ENCODE results near the gene C12orf56. TPM values are rescaled to one million over a fixed set of nuclear protein-coding genes. Genes with fewer than 3 reads are reported as not detected.
"Not testable (repeated sequence)": the region's sequence is repeated elsewhere in the genome, so short reads cannot be mapped to it uniquely, and the experiment has no call there.

Gene C12orf56
- total and polyA plus RNA-seq, 4 donors: 0.03 to 0.51 (median 0.12) TPM; not detected in 1

DNA sequence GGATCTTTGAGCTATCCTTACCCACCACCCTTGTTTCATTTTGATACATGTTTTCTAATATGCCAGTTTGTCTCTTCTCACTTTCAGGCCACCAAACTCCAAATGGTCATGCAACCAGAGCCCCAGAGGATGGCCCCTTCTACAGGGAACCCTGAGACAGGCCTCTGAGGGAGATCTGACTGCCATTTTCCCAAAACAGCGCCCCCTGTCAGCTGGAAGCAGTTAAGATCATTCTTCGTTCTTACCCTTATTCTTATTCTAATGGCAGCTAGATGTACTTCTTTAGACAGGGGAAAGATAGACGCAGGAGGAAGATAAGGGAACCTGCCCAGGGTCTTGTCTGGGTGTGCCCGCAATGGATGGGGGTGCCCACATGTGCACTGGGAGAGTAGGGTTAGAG, 38.4 kb downstream of the C12orf56 start:
- no peaks in the 10 kb centered on the region for H3K4me1 ChIP-seq (ENCODE audit: control insufficient read depth in 5 of 5, insufficient read depth in 5 of 5, low read length in 5 of 5)
- peaks cover 0 to 6% (median 1%) of the 10 kb centered on the region in 4 donors for H3K9me3 ChIP-seq (ENCODE audit: control insufficient read depth in 4 of 4, insufficient read depth in 3 of 4, low read length in 3 of 4)
- no peaks in the 10 kb centered on the region for H3K36me3 ChIP-seq (ENCODE audit: control insufficient read depth in 4 of 4, insufficient read depth in 4 of 4, low read length in 4 of 4)
- ATAC-seq (ENCODE audit: insufficient read depth, low FRiP score) (no peak), DNase-seq (no peak)
- H3K9ac ChIP-seq (ENCODE audit: insufficient read depth in 1 of 2, low read length in 2 of 2): no peak overlapping the region
- TF ChIP-seq, protein P1, sequence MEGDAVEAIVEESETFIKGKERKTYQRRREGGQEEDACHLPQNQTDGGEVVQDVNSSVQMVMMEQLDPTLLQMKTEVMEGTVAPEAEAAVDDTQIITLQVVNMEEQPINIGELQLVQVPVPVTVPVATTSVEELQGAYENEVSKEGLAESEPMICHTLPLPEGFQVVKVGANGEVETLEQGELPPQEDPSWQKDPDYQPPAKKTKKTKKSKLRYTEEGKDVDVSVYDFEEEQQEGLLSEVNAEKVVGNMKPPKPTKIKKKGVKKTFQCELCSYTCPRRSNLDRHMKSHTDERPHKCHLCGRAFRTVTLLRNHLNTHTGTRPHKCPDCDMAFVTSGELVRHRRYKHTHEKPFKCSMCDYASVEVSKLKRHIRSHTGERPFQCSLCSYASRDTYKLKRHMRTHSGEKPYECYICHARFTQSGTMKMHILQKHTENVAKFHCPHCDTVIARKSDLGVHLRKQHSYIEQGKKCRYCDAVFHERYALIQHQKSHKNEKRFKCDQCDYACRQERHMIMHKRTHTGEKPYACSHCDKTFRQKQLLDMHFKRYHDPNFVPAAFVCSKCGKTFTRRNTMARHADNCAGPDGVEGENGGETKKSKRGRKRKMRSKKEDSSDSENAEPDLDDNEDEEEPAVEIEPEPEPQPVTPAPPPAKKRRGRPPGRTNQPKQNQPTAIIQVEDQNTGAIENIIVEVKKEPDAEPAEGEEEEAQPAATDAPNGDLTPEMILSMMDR (IDR thresholded peaks at IDR 0.05; ENCODE audit: control extremely low read depth, extremely low read depth): no peak
- H3K27ac ChIP-seq (ENCODE audit: low read depth in 1 of 2, low read length in 1 of 2): no peak overlapping the region
- no peak overlapping the region for H3K4me3 ChIP-seq
- 79 to 87% methylated on average over 4 of the region's 4 CpGs for WGBS, 2 donors
- no peaks in the 10 kb centered on the region for H3K27me3 ChIP-seq (ENCODE audit: control insufficient read depth in 3 of 3, insufficient read depth in 3 of 3, low read length in 2 of 3)

DNA sequence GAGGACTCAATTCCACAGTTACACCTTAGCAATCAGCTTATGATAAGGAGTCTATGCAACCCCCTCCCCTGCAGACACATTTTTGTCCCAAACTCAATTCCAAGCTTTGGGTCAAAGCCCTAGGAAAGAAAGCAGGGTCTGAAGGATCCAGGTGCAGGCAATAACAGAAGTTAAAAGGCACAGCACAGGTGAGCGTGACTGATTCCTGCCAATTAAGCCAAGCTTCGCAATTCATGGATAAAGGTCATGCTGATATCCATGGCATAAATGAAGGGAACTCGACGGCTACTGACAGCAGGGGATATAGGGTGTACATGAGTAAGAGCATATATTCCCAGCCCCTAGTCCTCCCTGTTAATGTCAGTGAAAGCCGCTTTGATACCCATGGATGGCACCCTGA, 39.3 kb downstream of the C12orf56 start:
- H3K27me3 ChIP-seq (ENCODE audit: control insufficient read depth in 3 of 3, insufficient read depth in 3 of 3, low read length in 2 of 3): no peaks in the 10 kb centered on the region
- H3K9ac ChIP-seq (ENCODE audit: insufficient read depth in 1 of 2, low read length in 2 of 2): no peak overlapping the region
- ATAC-seq (ENCODE audit: insufficient read depth, low FRiP score) (no peak), DNase-seq (no peak)
- peaks cover 0 to 6% (median 1%) of the 10 kb centered on the region in 4 donors for H3K9me3 ChIP-seq (ENCODE audit: control insufficient read depth in 4 of 4, insufficient read depth in 3 of 4, low read length in 3 of 4)
- H3K27ac ChIP-seq (ENCODE audit: low read depth in 1 of 2, low read length in 1 of 2): no peak overlapping the region
- no peaks in the 10 kb centered on the region for H3K4me1 ChIP-seq (ENCODE audit: control insufficient read depth in 5 of 5, insufficient read depth in 5 of 5, low read length in 5 of 5)
- no peak overlapping the region for H3K4me3 ChIP-seq
- no peaks in the 10 kb centered on the region for H3K36me3 ChIP-seq (ENCODE audit: control insufficient read depth in 4 of 4, insufficient read depth in 4 of 4, low read length in 4 of 4)
- TF ChIP-seq, protein P1 (IDR thresholded peaks at IDR 0.05; ENCODE audit: control extremely low read depth, extremely low read depth): no peak
- WGBS, 2 donors: 96 to 98% methylated on average over 5 of the region's 5 CpGs

DNA sequence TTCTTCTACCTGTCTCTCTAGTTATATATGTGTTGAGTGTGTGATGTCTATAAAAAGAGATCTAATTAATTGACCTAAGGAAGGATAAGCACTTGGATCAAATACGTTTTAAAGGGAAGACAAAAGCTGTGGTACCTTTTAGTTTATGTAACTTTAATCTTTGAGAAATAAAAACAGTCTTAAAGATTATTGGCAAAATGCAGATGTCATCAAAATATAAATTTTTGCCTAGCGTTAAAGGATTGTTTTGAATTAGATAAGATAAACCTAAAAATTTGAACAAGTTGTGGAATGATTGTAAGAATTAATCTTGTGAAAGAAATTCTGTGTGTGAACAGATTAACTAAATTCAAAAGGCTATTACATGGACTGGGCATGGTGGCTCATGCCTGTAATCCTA, 42.9 kb downstream of the C12orf56 start:
- Histone ChIP-seq H3K9me3 (ENCODE audit: control insufficient read depth in 4 of 4, insufficient read depth in 3 of 4, low read length in 3 of 4) (peaks cover 0 to 6% (median 1%) of the 10 kb centered on the region in 4 donors), H3K4me1 (ENCODE audit: control insufficient read depth in 5 of 5, insufficient read depth in 5 of 5, low read length in 5 of 5) (no peaks in the 10 kb centered on the region), H3K27ac (ENCODE audit: low read depth in 1 of 2, low read length in 1 of 2) (no peak overlapping the region), H3K36me3 (ENCODE audit: control insufficient read depth in 4 of 4, insufficient read depth in 4 of 4, low read length in 4 of 4) (no peaks in the 10 kb centered on the region), H3K27me3 (ENCODE audit: control insufficient read depth in 3 of 3, insufficient read depth in 3 of 3, low read length in 2 of 3) (no peaks in the 10 kb centered on the region), H3K4me3 (no peak overlapping the region), H3K9ac (ENCODE audit: insufficient read depth in 1 of 2, low read length in 2 of 2) (no peak overlapping the region)
- TF ChIP-seq, protein P1 (IDR thresholded peaks at IDR 0.05; ENCODE audit: control extremely low read depth, extremely low read depth): no peak
- WGBS, 2 donors: 90 to 91% methylated on average over 2 of the region's 2 CpGs
- DNase-seq (no peak), ATAC-seq (ENCODE audit: insufficient read depth, low FRiP score) (no peak)

DNA sequence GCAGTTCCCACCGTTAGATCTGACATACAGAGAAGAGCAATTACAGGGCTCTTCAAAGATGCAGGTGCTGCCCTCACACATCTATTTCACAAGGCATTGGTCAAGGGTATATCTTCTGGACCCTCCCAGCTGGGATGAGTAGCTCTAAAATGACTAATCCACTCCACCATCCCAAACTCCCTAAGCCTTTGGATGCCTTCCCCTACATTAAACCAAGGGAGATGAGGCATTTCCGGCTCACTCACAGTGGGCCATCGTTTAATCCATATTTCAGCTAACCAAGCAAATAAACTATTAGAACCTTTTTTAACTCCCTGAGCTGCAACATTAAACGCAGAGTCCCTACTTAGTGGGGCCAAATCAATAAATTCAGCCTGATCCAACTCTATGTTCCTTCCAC, 45.9 kb downstream of the C12orf56 start:
- H3K4me3 ChIP-seq; H3K9ac ChIP-seq (ENCODE audit: insufficient read depth in 1 of 2, low read length in 2 of 2); ATAC-seq (ENCODE audit: insufficient read depth, low FRiP score); DNase-seq; H3K27ac ChIP-seq (ENCODE audit: low read depth in 1 of 2, low read length in 1 of 2); H3K9me3 ChIP-seq (ENCODE audit: control insufficient read depth in 4 of 4, insufficient read depth in 3 of 4, low read length in 3 of 4); H3K4me1 ChIP-seq (ENCODE audit: control insufficient read depth in 5 of 5, insufficient read depth in 5 of 5, low read length in 5 of 5); H3K27me3 ChIP-seq (ENCODE audit: control insufficient read depth in 3 of 3, insufficient read depth in 3 of 3, low read length in 2 of 3); H3K36me3 ChIP-seq (ENCODE audit: control insufficient read depth in 4 of 4, insufficient read depth in 4 of 4, low read length in 4 of 4): not testable (repeated sequence)
- WGBS, 2 donors: 92 to 95% methylated on average over 4 of the region's 4 CpGs

DNA sequence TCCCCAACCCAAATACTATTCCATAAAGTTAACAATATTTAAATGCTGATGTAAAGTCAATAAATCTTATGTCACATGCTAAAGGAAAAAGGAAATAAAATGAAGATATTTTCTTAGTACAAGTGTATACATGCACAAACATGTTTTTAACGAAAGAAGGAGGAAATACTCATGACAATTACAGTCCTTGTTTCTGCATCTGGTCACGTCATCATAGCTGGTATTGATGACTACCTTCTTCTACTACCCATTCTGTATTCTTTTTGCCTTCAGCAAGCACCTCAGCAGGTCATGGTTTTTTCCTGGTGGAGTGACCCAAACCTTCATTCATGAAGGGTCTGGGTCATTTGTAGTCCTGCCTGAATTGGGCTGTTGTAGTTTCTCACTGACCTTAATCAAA, 50.0 kb downstream of the C12orf56 start:
- DNase-seq; H3K27me3 ChIP-seq (ENCODE audit: control insufficient read depth in 3 of 3, insufficient read depth in 3 of 3, low read length in 2 of 3): not testable (repeated sequence)
- 71 to 78% methylated on average over 2 of the region's 2 CpGs for WGBS, 2 donors

More for the DNA sequence above, 50.0 kb downstream of the C12orf56 start:
- H3K36me3 ChIP-seq (ENCODE audit: control insufficient read depth in 4 of 4, insufficient read depth in 4 of 4, low read length in 4 of 4); H3K9me3 ChIP-seq (ENCODE audit: control insufficient read depth in 4 of 4, insufficient read depth in 3 of 4, low read length in 3 of 4); ATAC-seq (ENCODE audit: insufficient read depth, low FRiP score); H3K9ac ChIP-seq (ENCODE audit: insufficient read depth in 1 of 2, low read length in 2 of 2); H3K27ac ChIP-seq (ENCODE audit: low read depth in 1 of 2, low read length in 1 of 2); H3K4me1 ChIP-seq (ENCODE audit: control insufficient read depth in 5 of 5, insufficient read depth in 5 of 5, low read length in 5 of 5); H3K4me3 ChIP-seq: not testable (repeated sequence)

Measured in lung (tissue), 12 donors.